HUES6 (cell line): Measurements from ENCODE around the gene TM9SF2.

Source experiments
- H3K27ac ChIP-seq: 2 replicates; pipeline ENCODE4 v1.7.0; 2013; ENCODE audit warnings: low read depth, mild to moderate bottlenecking, low read length, inconsistent platforms
- H3K27me3 ChIP-seq: 2 replicates; pipeline ENCODE4 v1.6.1; 2013; ENCODE audit warnings: low read length; ENCODE audit not compliant: control insufficient read depth, insufficient read depth
- H3K36me3 ChIP-seq: 2 replicates; pipeline ENCODE4 v1.6.1; 2013; ENCODE audit warnings: low read length; ENCODE audit not compliant: control insufficient read depth, insufficient read depth
- H3K4me1 ChIP-seq: 2 replicates; pipeline ENCODE4 v1.6.1; 2013; ENCODE audit warnings: low read length; ENCODE audit not compliant: control insufficient read depth, insufficient read depth
- H3K4me3 ChIP-seq: 2 replicates; pipeline ENCODE4 v1.5.1; 2013; ENCODE audit warnings: low read depth, low read length
- H3K9ac ChIP-seq: one replicate; pipeline ENCODE4 v1.6.1; 2013; ENCODE audit warnings: mild to moderate bottlenecking, low read length
- H3K9me3 ChIP-seq: 2 replicates; pipeline ENCODE4 v1.6.1; 2013; ENCODE audit warnings: low read depth, low read length; ENCODE audit not compliant: control insufficient read depth, insufficient read depth

Gene TM9SF2

GRCh38 chr13:99540530-99540929, 39.3 kb downstream of the TM9SF2 start:
- H3K9me3 ChIP-seq: no peaks in the 10 kb centered on the region
- no peak overlapping the region for H3K9ac ChIP-seq
- peaks cover 68% of the 10 kb centered on the region for H3K36me3 ChIP-seq
- H3K4me3 ChIP-seq: no peak overlapping the region
- no peaks in the 10 kb centered on the region for H3K4me1 ChIP-seq
- no peak overlapping the region for H3K27ac ChIP-seq
- no peaks in the 10 kb centered on the region for H3K27me3 ChIP-seq

- H3K4me1 ChIP-seq: no peaks in the 10 kb centered on the region
- H3K36me3 ChIP-seq: peaks cover 83% of the 10 kb centered on the region
- H3K4me3 ChIP-seq: no peak overlapping the region
- no peak overlapping the region for H3K27ac ChIP-seq
- no peaks in the 10 kb centered on the region for H3K9me3 ChIP-seq
- H3K27me3 ChIP-seq: no peaks in the 10 kb centered on the region
- no peak overlapping the region for H3K9ac ChIP-seq
These were observed 41.6 kb downstream of the TM9SF2 start for GRCh38 chr13:99542788-99543406.

GRCh38 chr13:99545361-99545760, 44.1 kb downstream of the TM9SF2 start:
- H3K4me3 ChIP-seq: no peak overlapping the region
- H3K9ac ChIP-seq: no peak overlapping the region
- H3K36me3 ChIP-seq: peaks cover 89% of the 10 kb centered on the region
- H3K4me1 ChIP-seq: no peaks in the 10 kb centered on the region
- no peaks in the 10 kb centered on the region for H3K27me3 ChIP-seq
- no peaks in the 10 kb centered on the region for H3K9me3 ChIP-seq
- H3K27ac ChIP-seq: no peak overlapping the region

- Histone ChIP-seq H3K9me3 (no peaks in the 10 kb centered on the region), H3K27ac (no peak overlapping the region), H3K36me3 (peaks cover 89% of the 10 kb centered on the region), H3K4me3 (no peak overlapping the region), H3K4me1 (no peaks in the 10 kb centered on the region), H3K9ac (no peak overlapping the region), H3K27me3 (no peaks in the 10 kb centered on the region)
These were observed 44.7 kb downstream of the TM9SF2 start for GRCh38 chr13:99545979-99546378.

- H3K9ac ChIP-seq: no peak overlapping the region
- H3K27ac ChIP-seq: no peak overlapping the region
- H3K36me3 ChIP-seq: peaks cover 92% of the 10 kb centered on the region
- no peaks in the 10 kb centered on the region for H3K27me3 ChIP-seq
- no peaks in the 10 kb centered on the region for H3K9me3 ChIP-seq
- H3K4me3 ChIP-seq: no peak overlapping the region
- no peaks in the 10 kb centered on the region for H3K4me1 ChIP-seq
These were observed 45.6 kb downstream of the TM9SF2 start for GRCh38 chr13:99546878-99547277.

- Histone ChIP-seq H3K9ac (no peak overlapping the region), H3K27me3 (no peaks in the 10 kb centered on the region), H3K27ac (no peak overlapping the region), H3K4me3 (no peak overlapping the region), H3K4me1 (no peaks in the 10 kb centered on the region), H3K9me3 (no peaks in the 10 kb centered on the region), H3K36me3 (peaks cover 93% of the 10 kb centered on the region)
These were observed 47.2 kb downstream of the TM9SF2 start for GRCh38 chr13:99548448-99548847.

- Histone ChIP-seq H3K9ac (no peak overlapping the region), H3K4me1 (no peaks in the 10 kb centered on the region), H3K4me3 (no peak overlapping the region), H3K27ac (no peak overlapping the region), H3K36me3 (peaks cover 89% of the 10 kb centered on the region), H3K9me3 (no peaks in the 10 kb centered on the region), H3K27me3 (no peaks in the 10 kb centered on the region)
These were observed 51.8 kb downstream of the TM9SF2 start for GRCh38 chr13:99553033-99553432.

- Histone ChIP-seq H3K9ac (no peak overlapping the region), H3K9me3 (no peaks in the 10 kb centered on the region), H3K27me3 (no peaks in the 10 kb centered on the region), H3K36me3 (peaks cover 79% of the 10 kb centered on the region), H3K4me1 (no peaks in the 10 kb centered on the region), H3K27ac (no peak overlapping the region), H3K4me3 (no peak overlapping the region)
These were observed 53.9 kb downstream of the TM9SF2 start for GRCh38 chr13:99555149-99555548.

GRCh38 chr13:99556867-99557443, 55.7 kb downstream of the TM9SF2 start:
- H3K4me3 ChIP-seq: no peak overlapping the region
- no peaks in the 10 kb centered on the region for H3K27me3 ChIP-seq
- H3K36me3 ChIP-seq: peaks cover 75% of the 10 kb centered on the region
- no peaks in the 10 kb centered on the region for H3K9me3 ChIP-seq
- H3K4me1 ChIP-seq: no peaks in the 10 kb centered on the region
- H3K9ac ChIP-seq: no peak overlapping the region
- H3K27ac ChIP-seq: no peak overlapping the region

GRCh38 chr13:99558570-99559180, 57.4 kb downstream of the TM9SF2 start:
- Histone ChIP-seq H3K27ac (no peak overlapping the region; the same call in 1 of the 2 replicates), H3K9me3 (no peaks in the 10 kb centered on the region), H3K4me3 (no peak overlapping the region), H3K36me3 (peaks cover 59% of the 10 kb centered on the region), H3K9ac (no peak overlapping the region), H3K4me1 (no peaks in the 10 kb centered on the region), H3K27me3 (no peaks in the 10 kb centered on the region)

GRCh38 chr13:99559560-99559959, 58.3 kb downstream of the TM9SF2 start:
- H3K27me3 ChIP-seq: no peaks in the 10 kb centered on the region
- H3K4me1 ChIP-seq: no peaks in the 10 kb centered on the region
- H3K27ac ChIP-seq: no peak overlapping the region
- peaks cover 55% of the 10 kb centered on the region for H3K36me3 ChIP-seq
- H3K9me3 ChIP-seq: no peaks in the 10 kb centered on the region
- H3K4me3 ChIP-seq: no peak overlapping the region
- no peak overlapping the region for H3K9ac ChIP-seq
